H1 (cell line): ENCODE measurements around the gene PDE4D. TPM values are rescaled to one million over a fixed set of nuclear protein-coding genes. Genes with fewer than 3 reads are reported as not detected.

Experiments
- CTCF ChIA-PET: fragments of 300-600 bp; sonication (Branson Sonifier 250); formaldehyde crosslinking; loops from one replicate; lab custom pipeline; 2021; ENCODE audit not compliant: partially characterized antibody; lab: Charles Lee
- POLR2A ChIA-PET: fragments of 300-600 bp; sonication (Branson Sonifier 250); formaldehyde crosslinking; loops from one replicate; lab custom pipeline; 2021; ENCODE audit warnings: inconsistent platforms; ENCODE audit not compliant: partially characterized antibody; lab: Charles Lee
- DNase-seq, 2 experiments: peaks; one replicate each; pipeline versions ENCODE4 v3.0.0 to v3.0.0-alpha.2; 2010 to 2022; ENCODE audit warnings: low spot score in 2 of 2, low read depth in 1 of 2, mixed read lengths in 1 of 2
- FAIRE-seq: peaks from 2 replicates; lab custom pipeline; 2011; peaks lifted over from hg19 to GRCh38; lab: Jason Lieb, UNC
- H2AFZ ChIP-seq: 2 replicates; pipeline ENCODE4 v1.8.1; 2012; ENCODE audit warnings: low read length, inconsistent platforms
- H2AK5ac ChIP-seq: 2 replicates; pipeline ENCODE4 v1.6.1; 2013; ENCODE audit warnings: low read depth, low read length
- H2BK120ac ChIP-seq: replicated peaks from 2 replicates; pipeline ENCODE3; 2013; ENCODE audit warnings: low read depth, low read length, inconsistent platforms
- H2BK12ac ChIP-seq: 2 replicates; pipeline ENCODE4 v1.6.1; 2013; ENCODE audit warnings: low read depth, low read length
- H2BK15ac ChIP-seq: 2 replicates; pipeline ENCODE4 v1.6.1; 2013; ENCODE audit warnings: low read length
- H2BK20ac ChIP-seq: 2 replicates; pipeline ENCODE4 v1.6.1; 2013; ENCODE audit warnings: low read length
- H2BK5ac ChIP-seq: 2 replicates; pipeline ENCODE4 v1.6.1; 2013; ENCODE audit warnings: low read depth, low read length
- H3K14ac ChIP-seq: 2 replicates; pipeline ENCODE4 v1.6.1; 2013; ENCODE audit warnings: inconsistent platforms; ENCODE audit not compliant: insufficient read length
- H3K18ac ChIP-seq: 2 replicates; pipeline ENCODE4 v1.6.1; 2013; ENCODE audit warnings: low read length; ENCODE audit errors: extremely low read depth
- H3K23ac ChIP-seq: 2 replicates; pipeline ENCODE4 v1.6.1; 2013; ENCODE audit warnings: inconsistent platforms; ENCODE audit not compliant: insufficient read length
- H3K23me2 ChIP-seq: 2 replicates; pipeline ENCODE4 v1.6.1; 2013; ENCODE audit warnings: low read depth, low read length
- H3K27ac ChIP-seq: 2 replicates; pipeline ENCODE4 v1.6.1; 2011; ENCODE audit warnings: low read depth, low read length, inconsistent platforms
- H3K27me3 ChIP-seq, 4 experiments: replicated peaks in 1 of 4; 1 replicate in 1 of 4; 2 replicates in 3 of 4; pipeline versions ENCODE4 v1.6.1 to v1.8.1; 2011 to 2013; ENCODE audit warnings: low read length in 3 of 4, mild to moderate bottlenecking in 3 of 4, inconsistent platforms in 2 of 4, mixed read lengths in 2 of 4, moderate library complexity in 1 of 4; ENCODE audit not compliant: control insufficient read depth in 3 of 4, insufficient read depth in 3 of 4; ENCODE audit errors: extremely low read depth in 1 of 4
- H3K36me3 ChIP-seq, 4 experiments: 2 replicates each; pipeline versions ENCODE4 v1.6.1 to v1.8.1; 2011 to 2013; ENCODE audit warnings: mild to moderate bottlenecking in 4 of 4, low read length in 3 of 4, moderate library complexity in 2 of 4, control low read depth in 1 of 4, inconsistent platforms in 1 of 4; ENCODE audit not compliant: insufficient read depth in 4 of 4, control insufficient read depth in 2 of 4
- H3K4ac ChIP-seq: replicated peaks from 2 replicates; pipeline ENCODE3; 2013; ENCODE audit warnings: low read length, low read depth, mixed read lengths, inconsistent platforms; ENCODE audit not compliant: insufficient read length
- H3K4me1 ChIP-seq, 4 experiments: replicated peaks in 1 of 4; 1 replicate in 1 of 4; 2 replicates in 3 of 4; pipeline versions ENCODE4 v1.6.1 to v1.8.1; 2011 to 2013; ENCODE audit warnings: low read length in 3 of 4, inconsistent platforms in 2 of 4, mixed read lengths in 1 of 4; ENCODE audit not compliant: insufficient read depth in 4 of 4, control insufficient read depth in 3 of 4
- H3K4me2 ChIP-seq, 2 experiments: 2 replicates each; pipeline versions ENCODE4 v1.6.1 to v1.8.1; 2011 to 2013; ENCODE audit warnings: low read depth in 2 of 2, low read length in 2 of 2, control low read depth in 1 of 2, inconsistent platforms in 1 of 2, mild to moderate bottlenecking in 1 of 2; ENCODE audit not compliant: insufficient read depth in 1 of 2
- H3K4me3 ChIP-seq, 4 experiments: fragments of 200-600, 300-600 bp in 1 of 4; sonication (generic), shearing (Covaris generic), sonication (Bioruptor Twin) in 1 of 4; 2 replicates each; pipeline versions ENCODE4 v1.5.1 to v1.8.1; 2011 to 2016; ENCODE audit warnings: low read length in 4 of 4, low read depth in 3 of 4, control low read depth in 2 of 4, inconsistent platforms in 2 of 4, mild to moderate bottlenecking in 2 of 4, mixed read lengths in 1 of 4, moderate library complexity in 1 of 4; ENCODE audit not compliant: insufficient read depth in 2 of 4; ENCODE audit errors: extremely low read depth in 1 of 4
- H3K56ac ChIP-seq: replicated peaks from 2 replicates; pipeline ENCODE3; 2013; ENCODE audit warnings: low read depth, mild to moderate bottlenecking, mixed read lengths, low read length, inconsistent platforms; ENCODE audit not compliant: insufficient read length
- H3K79me1 ChIP-seq: 2 replicates; pipeline ENCODE4 v1.6.1; 2013; ENCODE audit warnings: low read depth, low read length, control low read depth
- H3K79me2 ChIP-seq, 2 experiments: 2 replicates each; pipeline versions ENCODE4 v1.6.1 to v1.8.1; 2012 to 2013; ENCODE audit warnings: low read length in 2 of 2, mild to moderate bottlenecking in 2 of 2, inconsistent platforms in 1 of 2; ENCODE audit not compliant: insufficient read depth in 2 of 2, control insufficient read depth in 1 of 2
- H3K9ac ChIP-seq, 4 experiments: replicated peaks in 1 of 4; 1 replicate in 1 of 4; 2 replicates in 3 of 4; pipeline versions ENCODE4 v1.6.1 to v1.8.1; 2011 to 2013; ENCODE audit warnings: low read depth in 3 of 4, low read length in 3 of 4, control low read depth in 2 of 4, mild to moderate bottlenecking in 2 of 4, moderate library complexity in 2 of 4, inconsistent platforms in 1 of 4; ENCODE audit errors: extremely low read depth in 1 of 4
- H3K9me3 ChIP-seq, 2 experiments: 2 replicates each; pipeline versions ENCODE4 v1.6.1 to v1.8.1; 2012 to 2013; ENCODE audit warnings: mild to moderate bottlenecking in 2 of 2, moderate library complexity in 2 of 2, control low read depth in 1 of 2, inconsistent platforms in 1 of 2, low read depth in 1 of 2, low read length in 1 of 2, mixed read lengths in 1 of 2; ENCODE audit not compliant: insufficient read depth in 2 of 2
- H4K20me1 ChIP-seq, 2 experiments: replicated peaks in 1 of 2; 2 replicates each; pipeline versions ENCODE3 to v1.8.1; 2011 to 2013; ENCODE audit warnings: inconsistent platforms in 2 of 2, low read length in 2 of 2, mild to moderate bottlenecking in 1 of 2; ENCODE audit not compliant: insufficient read depth in 2 of 2, control insufficient read depth in 1 of 2
- H4K5ac ChIP-seq: 2 replicates; pipeline ENCODE4 v1.6.1; 2013; ENCODE audit warnings: low read length, low read depth, mixed read lengths, inconsistent platforms; ENCODE audit not compliant: insufficient read length
- H4K8ac ChIP-seq: 2 replicates; pipeline ENCODE4 v1.8.0; 2013; ENCODE audit warnings: mild to moderate bottlenecking, moderate library complexity, low read length, inconsistent platforms; ENCODE audit not compliant: insufficient read depth; ENCODE audit errors: extremely low read depth
- H4K91ac ChIP-seq: replicated peaks from 2 replicates; pipeline ENCODE3; 2013; ENCODE audit warnings: low read length, mixed read lengths, inconsistent platforms; ENCODE audit not compliant: insufficient read length
- BCL11A ChIP-seq, 2 experiments: IDR thresholded peaks; one replicate each; pipeline ENCODE4 v1.6.1; 2011; ENCODE audit warnings: low read depth in 2 of 2, low read length in 2 of 2, mild to moderate bottlenecking in 2 of 2
- EP300 ChIP-seq, 2 experiments: IDR thresholded peaks; 1 replicate in 1 of 2; 2 replicates in 1 of 2; pipeline ENCODE4 v1.6.1; 2011 to 2012; ENCODE audit warnings: low read depth in 2 of 2, low read length in 2 of 2, mild to moderate bottlenecking in 2 of 2, borderline replicate concordance in 1 of 2, inconsistent platforms in 1 of 2, moderate library complexity in 1 of 2
- HDAC2 ChIP-seq, 2 experiments: fragments of 300-600 bp in 1 of 2; sonication (generic) in 1 of 2; IDR thresholded peaks; 2 replicates each; pipeline ENCODE4 v1.6.1; 2011 to 2012; ENCODE audit warnings: low read depth in 2 of 2, low read length in 2 of 2, mild to moderate bottlenecking in 2 of 2, moderate library complexity in 2 of 2, borderline replicate concordance in 1 of 2, inconsistent platforms in 1 of 2
- HDAC6 ChIP-seq: IDR thresholded peaks from one replicate; pipeline ENCODE4 v1.7.1; 2012; ENCODE audit warnings: low read depth, mild to moderate bottlenecking, inconsistent platforms, low read length, moderate library complexity
- JUND ChIP-seq: IDR thresholded peaks from 2 replicates; pipeline ENCODE4 v1.6.1; 2011; ENCODE audit warnings: mild to moderate bottlenecking, improper control_type of control experiment, low read length
- MAFK ChIP-seq: IDR thresholded peaks from 2 replicates; pipeline ENCODE4 v1.6.1; 2012; ENCODE audit warnings: low read depth, mild to moderate bottlenecking, improper control_type of control experiment, low read length
- RNF2 ChIP-seq: fragments of 200-900, 300-1000 bp; sonication (generic); IDR thresholded peaks from 2 replicates; pipeline ENCODE4 v1.7.1; 2016; ENCODE audit warnings: borderline replicate concordance, low read depth, mild to moderate bottlenecking, antibody characterized with exemption, low read length; ENCODE audit not compliant: poor library complexity, severe bottlenecking; ENCODE audit errors: missing control alignments
- SUZ12 ChIP-seq: fragments of 200-600 bp; sonication (generic); IDR thresholded peaks from 2 replicates; pipeline ENCODE4 v1.6.1; 2012; ENCODE audit warnings: mild to moderate bottlenecking, inconsistent platforms, low read length, moderate library complexity, mixed read lengths
- TBP ChIP-seq: IDR thresholded peaks from 2 replicates; pipeline ENCODE4 v1.6.1; 2011; ENCODE audit warnings: low read depth, low read length, improper control_type of control experiment
- TCF12 ChIP-seq: IDR thresholded peaks from 2 replicates; pipeline ENCODE4 v1.6.1; 2011; ENCODE audit warnings: low read depth, mild to moderate bottlenecking, low read length
- YY1 ChIP-seq: IDR thresholded peaks from 2 replicates; pipeline ENCODE4 v1.6.1; 2011; ENCODE audit warnings: low read depth, mild to moderate bottlenecking, low read length
- polyA plus RNA-seq, 7 experiments: library from polyadenylated mRNA; depleted of rRNA in 3 of 7; stranded (reverse) in 5 of 7; unstranded in 2 of 7; fragments of >200 nt in 5 of 7; fragments of 200-250 nt in 2 of 7; gene quantifications; 1 replicate in 5 of 7; 2 replicates in 1 of 7; 4 replicates in 1 of 7; pipeline versions ENCODE4 v1.2.1 to v1.2.3, GENCODE V29; 2011 to 2013; ENCODE audit warnings: missing spikeins in 2 of 7, mixed read lengths in 2 of 7
- total RNA-seq: library from RNA; stranded (reverse); fragmentation: NEBNext Ultra II Directional; extraction: Animal tissue kit (Norgen Biotek cat#: 25700); gene quantifications from 2 replicates; pipeline ENCODE4 v1.2.1, GENCODE V29; 2021

Gene PDE4D
- total and polyA plus RNA-seq, 2 of the 8 experiments (the other 6 are each of a cell fraction or from before 2014, with no cell fraction given), result 2.3 to 3.7 TPM

DNA sequence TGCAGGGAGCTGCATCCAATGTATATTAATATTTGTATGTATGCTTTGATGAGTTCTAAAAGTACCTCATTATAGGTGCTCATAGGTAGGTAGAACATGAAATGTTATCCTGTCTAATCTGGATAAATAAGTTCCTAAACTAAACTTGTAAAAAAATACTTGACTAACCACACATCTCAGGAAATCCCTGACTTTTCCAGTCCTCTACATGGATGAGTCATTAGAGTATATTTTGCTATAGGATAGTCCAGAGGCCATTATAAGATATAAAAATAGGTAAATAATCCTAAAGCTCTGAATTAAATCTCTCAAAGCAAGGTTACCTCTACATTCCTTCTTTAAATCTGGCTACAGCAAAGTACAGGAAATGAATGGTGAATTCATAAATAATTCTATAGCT, 906.3 kb downstream of the PDE4D start:
- Histone ChIP-seq H2BK5ac (no peak overlapping the region), H3K23ac (no peak overlapping the region), H3K79me1 (no peaks in the 10 kb centered on the region)
- TF ChIP-seq YY1 (no peak), HDAC2 (IDR thresholded peaks at IDR 0.05; ENCODE audit: borderline replicate concordance in 1 of 2, low read depth in 2 of 2, low read length in 2 of 2) (no peak), HDAC6 (no peak), TBP (no peak), MAFK (no peak), JUND (no peak), RNF2 (no peak), BCL11A (IDR thresholded peaks at IDR 0.05; ENCODE audit: low read depth in 2 of 2, low read length in 2 of 2) (no peak), EP300 (IDR thresholded peaks at IDR 0.05; ENCODE audit: borderline replicate concordance in 1 of 2, low read depth in 2 of 2, low read length in 2 of 2) (no peak), TCF12 (no peak), SUZ12 (no peak)
- TF ChIP-seq, all 59 proteins: peak for 0
- no peaks in the 10 kb centered on the region for H4K20me1 ChIP-seq
- DNase-seq (no peak), FAIRE-seq (no peak)
- H3K79me2 ChIP-seq, result no peaks in the 10 kb centered on the region
- H4K8ac ChIP-seq, result no peak overlapping the region
- no peak overlapping the region for H3K4me3 ChIP-seq
- CTCF ChIA-PET, result interaction anchor here (0.9 to 1.9 kb wide), 2 partner anchors 101 to 116 kb away, joined by 3 to 5 read pairs; no protein-coding TSS in a partner anchor
- H2AFZ ChIP-seq, result no peak overlapping the region
- no peak overlapping the region for H2BK20ac ChIP-seq
- no peak overlapping the region for H2BK15ac ChIP-seq
- no peak overlapping the region for H2BK12ac ChIP-seq
- no peak overlapping the region for H3K27ac ChIP-seq
- no peak overlapping the region for H2AK5ac ChIP-seq
- no peaks in the 10 kb centered on the region for H3K9me3 ChIP-seq
- POLR2A ChIA-PET, result no interaction called here
- no peak overlapping the region for H3K4me2 ChIP-seq
- H2BK120ac ChIP-seq, result no peak overlapping the region
- no peak overlapping the region for H4K91ac ChIP-seq
- H3K9ac ChIP-seq, result no peak overlapping the region
- no peak overlapping the region for H3K18ac ChIP-seq
- H3K14ac ChIP-seq, result no peak overlapping the region
- H3K56ac ChIP-seq, result no peak overlapping the region
- H3K27me3 ChIP-seq, result no peaks in the 10 kb centered on the region
- H3K4me1 ChIP-seq, result no peaks in the 10 kb centered on the region
- H3K23me2 ChIP-seq, result no peaks in the 10 kb centered on the region
- no peaks in the 10 kb centered on the region; a peak in 1 of 8 replicates for H3K36me3 ChIP-seq
- H3K4ac ChIP-seq, result no peak overlapping the region
- no peak overlapping the region for H4K5ac ChIP-seq
